ENCODE measurements around the gene WEE1.

DNA sequence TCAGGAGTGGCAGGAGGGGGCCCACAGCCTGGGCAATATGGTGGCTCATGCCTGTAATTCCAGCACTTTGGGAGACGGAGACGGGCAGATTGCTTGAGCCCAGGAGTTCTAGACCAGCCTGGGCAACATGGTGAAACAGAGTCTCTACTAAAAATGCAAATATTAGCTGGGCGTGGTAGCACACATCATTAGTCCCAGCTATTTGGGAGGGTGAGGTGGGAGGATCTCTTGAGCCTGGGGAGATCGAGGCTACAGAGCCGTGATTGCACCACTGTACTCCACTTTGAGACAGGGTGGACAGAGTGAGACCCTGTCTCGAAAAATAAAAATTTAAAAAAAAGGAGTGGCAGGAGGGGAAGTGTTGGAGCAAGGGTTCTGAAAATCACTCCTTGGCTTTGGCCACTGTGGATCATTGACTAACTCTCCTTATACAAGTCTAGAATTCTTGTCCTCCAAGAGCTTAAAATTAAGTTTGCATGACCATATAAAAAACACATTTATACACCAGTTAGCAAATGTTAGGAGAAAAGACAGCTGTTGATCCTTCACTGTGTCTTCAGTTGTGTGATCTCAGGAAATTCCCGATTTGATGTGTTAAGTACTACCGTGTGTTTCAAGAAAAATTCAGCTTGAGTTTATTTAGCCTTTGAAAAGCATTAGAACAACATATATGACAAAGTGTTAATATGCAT lies 2.3 kb upstream of the WEE1 start:
- TF ChIP-seq POLR2AphosphoS5 (IDR thresholded peaks at IDR 0.05; ENCODE audit: low read depth, low read length) = no peak
- no peak for TF ChIP-seq CTCF (IDR thresholded peaks at IDR 0.05)
- TF ChIP-seq SIN3A (IDR thresholded peaks at IDR 0.05; ENCODE audit: borderline replicate concordance, insufficient read depth, low read depth, low read length) = no peak
